ENCODE results near the gene DYNC1LI2.

Gene DYNC1LI2

DNA sequence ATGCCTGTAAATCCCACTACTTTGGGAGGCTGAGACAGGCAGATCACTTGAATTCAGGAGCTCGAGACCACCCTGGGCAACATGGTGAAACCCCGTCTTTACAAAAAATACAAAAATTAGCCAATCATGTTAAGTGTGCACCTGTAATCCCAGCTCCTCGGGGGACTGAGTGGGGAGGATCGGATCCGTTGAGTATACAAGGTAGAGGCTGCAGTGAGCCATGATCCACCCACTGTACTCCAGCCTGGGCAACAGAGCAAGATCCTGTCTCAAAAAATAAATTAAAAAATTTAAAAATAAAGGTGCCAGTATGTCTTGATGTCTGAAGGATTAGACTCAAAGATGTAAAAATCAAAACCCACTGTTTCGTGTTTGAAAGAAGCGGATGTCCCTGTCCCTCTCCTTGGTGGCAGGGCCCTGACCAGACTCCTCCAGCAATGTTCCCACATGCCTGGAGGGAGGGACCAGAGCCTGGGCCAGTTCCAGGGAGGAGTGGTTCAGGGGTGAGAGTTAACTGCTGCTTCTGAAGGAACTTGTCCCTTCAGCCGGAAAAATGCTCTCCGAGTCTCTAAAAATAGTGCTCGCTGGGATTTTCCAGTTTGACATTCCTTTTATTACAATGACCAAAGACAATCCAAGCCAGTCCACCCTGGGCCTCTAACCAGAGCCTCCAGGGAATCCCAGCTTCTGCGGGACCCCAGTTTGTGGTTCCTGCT, 45.5 kb downstream of the DYNC1LI2 start:
- H3K27ac ChIP-seq: no peak overlapping the region
- TF ChIP-seq CTCF (conservative IDR thresholded peaks at IDR 0.05): no peak

DNA sequence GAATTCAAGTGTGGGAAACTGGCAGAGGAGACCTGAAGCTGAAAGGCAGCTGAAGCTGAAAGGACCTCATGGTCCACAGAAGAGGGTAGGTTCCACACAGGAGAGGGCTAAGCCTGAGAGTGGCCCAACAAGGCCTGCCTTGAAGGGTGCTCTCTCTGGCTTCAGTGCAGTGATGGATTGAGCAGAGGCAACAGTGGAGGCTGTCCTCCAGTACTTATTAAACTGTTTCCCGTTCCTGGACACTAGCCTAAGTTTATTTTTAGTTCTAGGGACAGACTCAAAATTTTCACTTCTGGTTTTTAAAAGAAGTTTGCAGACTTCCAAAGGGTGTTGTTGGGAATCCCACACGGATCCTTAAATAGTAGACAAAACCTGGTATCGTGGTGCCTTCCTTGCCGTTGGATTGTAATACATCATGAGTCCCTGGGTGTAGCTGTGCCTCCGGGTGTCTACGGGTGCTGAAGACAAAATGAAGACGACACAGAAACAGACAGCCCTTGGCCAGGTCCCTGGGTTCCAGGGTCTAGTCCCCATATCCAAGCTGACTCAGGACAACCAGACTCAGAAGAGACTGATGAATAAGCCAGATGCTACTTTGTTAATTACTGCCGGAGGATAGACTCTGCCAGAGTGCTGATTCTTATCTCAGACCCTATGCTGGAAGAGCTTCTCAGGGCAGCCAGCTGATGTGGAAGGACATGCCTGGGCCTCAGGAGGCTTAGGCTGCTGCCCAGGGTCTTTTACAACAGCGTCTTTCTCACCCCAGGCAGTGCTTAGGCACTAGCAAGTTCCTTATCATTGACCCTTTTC, 47.8 kb downstream of the DYNC1LI2 start:
- H3K27ac ChIP-seq: no peak overlapping the region
- TF ChIP-seq CTCF (conservative IDR thresholded peaks at IDR 0.05): no peak

DNA sequence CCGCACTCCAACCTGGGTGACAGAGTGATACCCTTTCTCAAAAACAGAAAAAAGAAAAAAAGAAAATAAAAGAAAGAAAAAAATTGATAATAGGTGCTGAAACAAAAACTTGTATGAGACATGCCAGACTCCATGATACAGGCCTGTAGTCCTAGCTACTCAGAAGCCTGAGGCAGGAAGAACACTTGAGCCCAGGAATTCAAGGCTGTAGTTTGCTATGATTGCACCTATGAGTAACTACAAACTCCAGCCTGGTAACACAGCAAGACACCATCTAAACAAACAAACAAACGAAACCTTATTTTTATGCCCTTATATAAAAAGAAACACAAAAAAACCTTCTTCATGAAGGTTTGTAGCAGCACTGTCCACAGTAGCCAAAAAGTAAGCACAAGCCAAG, 49.9 kb downstream of the DYNC1LI2 start:
- H3K27ac ChIP-seq: no peak overlapping the region
- no peak for TF ChIP-seq CTCF (conservative IDR thresholded peaks at IDR 0.05)

DNA sequence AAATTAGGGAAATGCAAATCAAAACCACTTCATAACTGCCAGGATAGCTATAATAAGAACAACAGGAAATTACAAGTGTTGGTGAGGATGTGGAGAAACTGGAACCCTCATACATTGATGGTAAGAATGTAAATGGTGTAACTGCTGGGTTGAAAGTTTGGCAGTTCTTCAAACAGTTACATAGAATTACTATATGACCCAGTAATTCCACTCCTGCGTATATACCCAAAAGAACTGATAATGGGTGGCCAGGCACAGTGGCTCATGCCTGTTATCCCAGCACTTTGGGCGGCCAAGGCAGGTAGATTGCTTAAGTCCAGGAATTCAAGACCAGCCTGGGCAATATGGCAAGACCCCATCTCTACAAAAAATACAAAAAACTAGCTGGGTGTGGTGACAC, 50.4 kb downstream of the DYNC1LI2 start:
- no peak overlapping the region for H3K27ac ChIP-seq
- TF ChIP-seq CTCF (conservative IDR thresholded peaks at IDR 0.05): no peak

DNA sequence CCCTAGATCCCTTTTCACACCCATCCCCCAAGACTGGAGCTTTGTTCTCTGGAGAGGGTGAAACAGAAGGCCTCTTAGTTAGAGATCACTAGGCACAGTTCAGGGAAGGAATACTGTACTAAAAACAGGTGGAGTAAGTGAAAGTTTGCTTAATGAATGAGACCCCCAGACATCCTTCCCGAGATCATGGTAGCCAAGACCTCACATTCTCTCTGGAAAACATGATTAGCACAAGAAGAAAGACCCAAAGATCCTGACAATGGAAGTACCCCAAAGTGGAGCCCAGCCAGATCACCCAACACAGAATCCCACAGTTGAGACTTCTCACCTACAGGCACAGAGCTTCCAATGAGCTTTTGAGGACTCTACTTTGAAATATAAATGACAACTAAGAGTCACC, 51.5 kb downstream of the DYNC1LI2 start:
- no peak for TF ChIP-seq CTCF (conservative IDR thresholded peaks at IDR 0.05)
- no peak overlapping the region for H3K27ac ChIP-seq

GRCh38 chr16:66698046-66698445, 53.4 kb downstream of the DYNC1LI2 start:
- TF ChIP-seq CTCF (conservative IDR thresholded peaks at IDR 0.05): no peak

GRCh38 chr16:66696669-66697630, 54.5 kb downstream of the DYNC1LI2 start, which contains the start of gene CMTM4:
Gene CMTM4, minus strand, starts transcription at chr16:66696743. Its CDS starts 218 bp downstream, at chr16:66696525.
- H3K27ac ChIP-seq: peak within 1 kb of the TSS; percentile 86
- peak; percentile 50; the same call in 1 of the 2 replicates for TF ChIP-seq CTCF (conservative IDR thresholded peaks at IDR 0.05)

More at GRCh38 chr16:66698046-66698445, 53.4 kb downstream of the DYNC1LI2 start:
- no peak overlapping the region for H3K27ac ChIP-seq
